ENCODE data around the gene AMY1B.
"Not testable (repeated sequence)": the region's sequence is repeated elsewhere in the genome, so short reads cannot be mapped to it uniquely, and the experiment has no call there.

GRCh38 chr1:103643908-103644307 lies 52.1 kb downstream of the AMY1B start:
- not testable (repeated sequence) for TF ChIP-seq CTCF (IDR thresholded peaks at IDR 0.05; ENCODE audit: insufficient read depth, low read length); REST (IDR thresholded peaks at IDR 0.05; ENCODE audit: insufficient replicate concordance, low read depth); GABPA (IDR thresholded peaks at IDR 0.05; ENCODE audit: low read depth)
